Measurements from ENCODE around the gene SPDYA. TPM values are rescaled to one million over a fixed set of nuclear protein-coding genes. Genes with fewer than 3 reads are reported as not detected.

Gene SPDYA
- total RNA-seq, 2 donors from 2014 or later: 0.73 to 7.3 TPM

- no peak for DNase-seq (ENCODE audit: low spot score)
- Histone ChIP-seq H3K27me3 (replicated peaks; ENCODE audit: insufficient read depth) (no peaks in the 10 kb centered on the region), H3K27ac (no peak overlapping the region), H3K36me3 (no peaks in the 10 kb centered on the region), H3K9me3 (no peaks in the 10 kb centered on the region), H3K4me3 (no peak overlapping the region), H3K4me1 (replicated peaks) (no peaks in the 10 kb centered on the region)
- WGBS: 59% methylated on average over 2 of the region's 2 CpGs
- TF ChIP-seq CTCF (IDR thresholded peaks at IDR 0.05) (no peak), POLR2AphosphoS5 (IDR thresholded peaks at IDR 0.05) (no peak), POLR2A (IDR thresholded peaks at IDR 0.05) (no peak)
- intact Hi-C loops (cut with DNase I): no loop called here
Observed at GRCh38 chr2:28835781-28836180, 25.1 kb downstream of the SPDYA start.

- no peaks in the 10 kb centered on the region for H3K27me3 ChIP-seq (replicated peaks; ENCODE audit: insufficient read depth)
- intact Hi-C loops (cut with DNase I): no loop called here
- 84% methylated on average over 2 of the region's 2 CpGs for WGBS
- no peaks in the 10 kb centered on the region for H3K36me3 ChIP-seq
- H3K9me3 ChIP-seq: no peaks in the 10 kb centered on the region
- H3K4me3 ChIP-seq: no peak overlapping the region
- no peak for DNase-seq (ENCODE audit: low spot score)
- no peaks in the 10 kb centered on the region for H3K4me1 ChIP-seq (replicated peaks)
- TF ChIP-seq CTCF (IDR thresholded peaks at IDR 0.05) (no peak), POLR2A (IDR thresholded peaks at IDR 0.05) (no peak), POLR2AphosphoS5 (IDR thresholded peaks at IDR 0.05) (no peak)
- H3K27ac ChIP-seq: no peak overlapping the region
Observed at GRCh38 chr2:28838971-28839370, 28.3 kb downstream of the SPDYA start.

GRCh38 chr2:28842042-28842441, 31.4 kb downstream of the SPDYA start:
- H3K27ac ChIP-seq: no peak overlapping the region
- no peaks in the 10 kb centered on the region for H3K9me3 ChIP-seq
- WGBS: 47% methylated on average over 3 of the region's 3 CpGs
- no peak overlapping the region for H3K4me3 ChIP-seq
- TF ChIP-seq CTCF (IDR thresholded peaks at IDR 0.05) (no peak), POLR2AphosphoS5 (IDR thresholded peaks at IDR 0.05) (no peak), POLR2A (IDR thresholded peaks at IDR 0.05) (no peak)
- H3K4me1 ChIP-seq (replicated peaks): no peaks in the 10 kb centered on the region
- DNase-seq (ENCODE audit: low spot score): no peak
- no peaks in the 10 kb centered on the region for H3K27me3 ChIP-seq (replicated peaks; ENCODE audit: insufficient read depth)
- no peaks in the 10 kb centered on the region for H3K36me3 ChIP-seq
- intact Hi-C loops (cut with DNase I): no loop called here

- TF ChIP-seq CTCF (IDR thresholded peaks at IDR 0.05) (no peak), POLR2A (IDR thresholded peaks at IDR 0.05) (no peak), POLR2AphosphoS5 (IDR thresholded peaks at IDR 0.05) (no peak)
- Histone ChIP-seq H3K9me3 (no peaks in the 10 kb centered on the region), H3K27ac (no peak overlapping the region), H3K27me3 (replicated peaks; ENCODE audit: insufficient read depth) (no peaks in the 10 kb centered on the region), H3K4me3 (no peak overlapping the region), H3K4me1 (replicated peaks) (no peaks in the 10 kb centered on the region), H3K36me3 (no peaks in the 10 kb centered on the region)
- no peak for DNase-seq (ENCODE audit: low spot score)
- WGBS: 76% methylated on average over 1 of the region's 1 CpG
- intact Hi-C loops (cut with DNase I): no loop called here
Observed at GRCh38 chr2:28855193-28855592, 44.6 kb downstream of the SPDYA start.

- H3K4me3 ChIP-seq: no peak overlapping the region
- DNase-seq (ENCODE audit: low spot score): no peak
- no peak overlapping the region for H3K27ac ChIP-seq
- no peaks in the 10 kb centered on the region for H3K36me3 ChIP-seq
- H3K9me3 ChIP-seq: no peaks in the 10 kb centered on the region
- intact Hi-C loops (cut with DNase I): no loop called here
- H3K4me1 ChIP-seq (replicated peaks): no peaks in the 10 kb centered on the region
- no peak for TF ChIP-seq CTCF (IDR thresholded peaks at IDR 0.05)
- TF ChIP-seq POLR2A (IDR thresholded peaks at IDR 0.05): no peak
- no peak for TF ChIP-seq POLR2AphosphoS5 (IDR thresholded peaks at IDR 0.05)
- H3K27me3 ChIP-seq (replicated peaks; ENCODE audit: insufficient read depth): no peaks in the 10 kb centered on the region
Observed at GRCh38 chr2:28855977-28856376, 45.3 kb downstream of the SPDYA start.

Measured in prostate gland (tissue), 2 donors.